CD14-positive monocyte (primary cell): ENCODE data around the gene CSMD2. TPM values are rescaled to one million over a fixed set of nuclear protein-coding genes. Genes with fewer than 3 reads are reported as not detected.
A peak's percentile ranks its signal among the peaks of the same experiment; 100 is the strongest.
"Not testable (repeated sequence)": the region's sequence is repeated elsewhere in the genome, so short reads cannot be mapped to it uniquely, and the experiment has no call there.

ENCODE experiments used
- DNase-seq, 3 donors: peaks; one replicate each; pipeline ENCODE4 v3.0.0-alpha.2; 2011 to 2022
- H2AFZ ChIP-seq: 2 replicates; pipeline ENCODE4 v1.6.0; 2012; ENCODE audit warnings: mild to moderate bottlenecking, low read depth, low read length, inconsistent platforms; ENCODE audit not compliant: insufficient read depth, poor library complexity, severe bottlenecking
- H3K27ac ChIP-seq, 2 donors: 1 replicate in 1 of 2; 2 replicates in 1 of 2; pipeline ENCODE4 v1.5.1; 2012 to 2013; ENCODE audit warnings: low read length in 2 of 2, control low read depth in 1 of 2, inconsistent platforms in 1 of 2, low read depth in 1 of 2, mild to moderate bottlenecking in 1 of 2
- H3K27me3 ChIP-seq, 2 donors: one replicate each; pipeline versions ENCODE4 v1.6.0 to v1.6.1; 2011 to 2013; ENCODE audit warnings: low read length in 2 of 2; ENCODE audit not compliant: control insufficient read depth in 2 of 2, insufficient read depth in 2 of 2
- H3K36me3 ChIP-seq, 2 donors: replicated peaks in 1 of 2; 1 replicate in 1 of 2; 2 replicates in 1 of 2; pipeline versions ENCODE4 v1.5.1 to v1.6.1; 2012 to 2013; ENCODE audit warnings: low read length in 2 of 2, control low read depth in 1 of 2, inconsistent platforms in 1 of 2, mild to moderate bottlenecking in 1 of 2; ENCODE audit not compliant: insufficient read depth in 2 of 2, control insufficient read depth in 1 of 2
- H3K4me1 ChIP-seq, 2 donors: 1 replicate in 1 of 2; 2 replicates in 1 of 2; pipeline versions ENCODE4 v1.5.1 to v1.6.1; 2012 to 2013; ENCODE audit warnings: low read length in 2 of 2, control low read depth in 1 of 2, inconsistent platforms in 1 of 2, mild to moderate bottlenecking in 1 of 2, moderate library complexity in 1 of 2; ENCODE audit not compliant: insufficient read depth in 2 of 2, control insufficient read depth in 1 of 2
- H3K4me2 ChIP-seq: replicated peaks from 2 replicates; pipeline ENCODE3; 2012; ENCODE audit warnings: low read length, moderate library complexity, mild to moderate bottlenecking; ENCODE audit not compliant: poor library complexity, severe bottlenecking; ENCODE audit errors: extremely low read depth
- H3K4me3 ChIP-seq, 3 experiments: fragments of 200-600 bp in 1 of 3; sonication (generic) in 1 of 3; replicated peaks in 1 of 3; 1 replicate in 2 of 3; 2 replicates in 1 of 3; pipeline ENCODE4 v1.5.1; 2011 to 2013; ENCODE audit warnings: low read length in 3 of 3, mild to moderate bottlenecking in 3 of 3, control low read depth in 2 of 3, low read depth in 2 of 3, inconsistent platforms in 1 of 3, moderate library complexity in 1 of 3
- H3K79me2 ChIP-seq: 2 replicates; pipeline ENCODE4 v1.6.0; 2012; ENCODE audit warnings: mild to moderate bottlenecking, control low read depth, inconsistent platforms, low read length, moderate library complexity; ENCODE audit not compliant: insufficient read depth
- H3K9ac ChIP-seq: 2 replicates; pipeline ENCODE4 v1.6.0; 2017; ENCODE audit warnings: low read length, mild to moderate bottlenecking; ENCODE audit not compliant: insufficient read depth, poor library complexity, severe bottlenecking
- H3K9me3 ChIP-seq, 2 donors: replicated peaks in 1 of 2; 1 replicate in 1 of 2; 2 replicates in 1 of 2; pipeline versions ENCODE4 v1.5.1 to v1.6.1; 2012 to 2013; ENCODE audit warnings: low read length in 2 of 2, control low read depth in 1 of 2; ENCODE audit not compliant: control insufficient read depth in 1 of 2, insufficient read depth in 1 of 2
- H4K20me1 ChIP-seq: 2 replicates; pipeline ENCODE4 v1.6.0; 2012; ENCODE audit warnings: mild to moderate bottlenecking, low read length, control low read depth, moderate library complexity; ENCODE audit not compliant: insufficient read depth
- H3K27ac Mint-ChIP-seq, 7 donors: one replicate each; pipeline ENCODE4 v1.8.0; 2020; ENCODE audit warnings: mild to moderate bottlenecking in 7 of 7, mixed read lengths in 7 of 7, moderate library complexity in 6 of 7, inconsistent platforms in 2 of 7
- H3K27me3 Mint-ChIP-seq, 3 donors: one replicate each; pipeline ENCODE4 v1.8.0; 2021 to 2022; ENCODE audit warnings: low read depth in 3 of 3, mild to moderate bottlenecking in 3 of 3, mixed read lengths in 3 of 3, moderate library complexity in 3 of 3, inconsistent platforms in 1 of 3
- H3K36me3 Mint-ChIP-seq, 2 donors: one replicate each; pipeline ENCODE4 v1.8.0; 2020; ENCODE audit warnings: mixed read lengths in 2 of 2, inconsistent platforms in 1 of 2, mild to moderate bottlenecking in 1 of 2
- H3K4me1 Mint-ChIP-seq: one replicate; pipeline ENCODE4 v1.8.0; 2020; ENCODE audit warnings: mild to moderate bottlenecking, mixed read lengths
- H3K4me3 Mint-ChIP-seq, 2 donors: one replicate each; pipeline ENCODE4 v1.8.0; 2020; ENCODE audit warnings: mild to moderate bottlenecking in 2 of 2, mixed read lengths in 2 of 2, moderate library complexity in 1 of 2
- H3K9me3 Mint-ChIP-seq, 7 donors: one replicate each; pipeline ENCODE4 v1.8.0; 2020 to 2022; ENCODE audit warnings: mixed read lengths in 7 of 7, mild to moderate bottlenecking in 6 of 7, moderate library complexity in 6 of 7, inconsistent platforms in 2 of 7
- CTCF ChIP-seq: fragments of 200-600 bp; IDR thresholded peaks from one replicate; pipeline ENCODE4 v1.8.0; 2022; ENCODE audit warnings: antibody characterized with exemption, mild to moderate bottlenecking
- WGBS: methylation state at CpG from one replicate; pipeline ENCODE4 v1.1.5; 2013; ENCODE audit warnings: missing lambda C conversion rate; ENCODE audit not compliant: insufficient coverage; 5-methylcytosine and 5-hydroxymethylcytosine counted together
- intact Hi-C, 2 donors: fragments of 100-400 bp; cut with micrococcal nuclease; formaldehyde crosslinking; loops; one replicate each; pipeline versions ENCODE4 v1.15.0 to v1.15.1; 2023
- polyA plus RNA-seq, 3 donors: library from polyadenylated mRNA; depleted of rRNA in 1 of 3; unstranded in 2 of 3; stranded (reverse) in 1 of 3; fragments of 300-500 nt in 2 of 3; fragments of >200 nt in 1 of 3; fragmentation: Illumina TruSeq in 2 of 3; gene quantifications; 1 replicate in 2 of 3; 2 replicates in 1 of 3; pipeline ENCODE4 v1.2.3, GENCODE V29; 2012 to 2021

The CSMD2 gene
- polyA plus RNA-seq, 3 donors: 0.04 TPM; not detected in 2

GRCh38 chr1:34100332-34100731 lies 64.7 kb downstream of the CSMD2 start:
- DNase-seq: no peak
- Histone ChIP-seq H3K27ac (no peak overlapping the region), H3K36me3 (no peaks in the 10 kb centered on the region), H3K27me3 (no peaks in the 10 kb centered on the region), H3K79me2 (no peaks in the 10 kb centered on the region), H3K9me3 (no peaks in the 10 kb centered on the region), H4K20me1 (no peaks in the 10 kb centered on the region), H3K9ac (no peak overlapping the region), H3K4me3 (no peak overlapping the region), H2AFZ (no peak overlapping the region), H3K4me1 (no peaks in the 10 kb centered on the region), H3K4me2 (no peak overlapping the region)
- Mint-ChIP-seq H3K36me3 (no peaks in the 10 kb centered on the region), H3K9me3 (no peaks in the 10 kb centered on the region), H3K27ac (no peak overlapping the region), H3K27me3 (peaks cover 0 to 2% (median 2%) of the 10 kb centered on the region in 3 donors), H3K4me1 (no peaks in the 10 kb centered on the region), H3K4me3 (no peak overlapping the region)
- TF ChIP-seq CTCF: no peak
- intact Hi-C loops: no loop called here
- no CpG with 5 or more reads among the region's 5 CpGs for WGBS

GRCh38 chr1:34092399-34092798 lies 72.6 kb downstream of the CSMD2 start:
- H3K79me2 ChIP-seq, H3K4me1 Mint-ChIP-seq, H3K4me3 ChIP-seq, H4K20me1 ChIP-seq, H3K9me3 ChIP-seq, intact Hi-C loops, H3K27me3 ChIP-seq, DNase-seq, H2AFZ ChIP-seq, H3K36me3 ChIP-seq, H3K4me2 ChIP-seq, H3K27me3 Mint-ChIP-seq, H3K27ac Mint-ChIP-seq, H3K27ac ChIP-seq, H3K4me1 ChIP-seq, H3K9ac ChIP-seq, H3K36me3 Mint-ChIP-seq: not testable (repeated sequence)
- Mint-ChIP-seq H3K9me3 (peaks cover 4 to 21% (median 10%) of the 10 kb centered on the region in 7 donors), H3K4me3 (peak overlapping the region in 1 of 2 donors; percentile 16)
- WGBS: 96% methylated on average over 5 of the region's 27 CpGs
